GM08714 (cell line): ENCODE measurements around the gene WNT7A.

Experiments
- H3K4me3 ChIP-seq: fragments of 200-500 bp; sonication (Bioruptor generic); 2 replicates; pipeline ENCODE4 v1.5.1; 2014; ENCODE audit warnings: mild to moderate bottlenecking, low read length, inconsistent platforms
- ZNF274 ChIP-seq: IDR thresholded peaks from 2 replicates; pipeline ENCODE4 v1.6.1; 2012; ENCODE audit warnings: mild to moderate bottlenecking, low read depth, low read length

The WNT7A gene

DNA sequence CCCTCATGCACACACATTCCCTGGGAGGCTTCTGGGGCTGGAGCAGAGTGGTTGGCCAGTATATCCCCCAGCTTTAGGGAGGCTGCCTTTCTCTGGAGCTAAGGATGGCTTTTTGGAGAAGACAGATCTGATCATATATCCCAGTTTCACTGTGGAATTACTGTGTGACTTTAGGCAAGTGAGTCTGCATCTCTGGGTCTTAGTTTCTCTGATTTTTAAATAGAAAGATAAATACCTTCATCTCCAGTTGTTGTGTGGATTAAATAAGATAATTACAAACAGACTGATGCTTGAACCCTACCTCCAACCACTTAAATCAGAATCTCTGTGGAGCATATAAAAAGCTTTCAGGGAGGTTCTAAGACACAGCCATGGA is 11.1 kb upstream of the WNT7A start:
- TF ChIP-seq ZNF274: no peak
- H3K4me3 ChIP-seq: no peak overlapping the region

DNA sequence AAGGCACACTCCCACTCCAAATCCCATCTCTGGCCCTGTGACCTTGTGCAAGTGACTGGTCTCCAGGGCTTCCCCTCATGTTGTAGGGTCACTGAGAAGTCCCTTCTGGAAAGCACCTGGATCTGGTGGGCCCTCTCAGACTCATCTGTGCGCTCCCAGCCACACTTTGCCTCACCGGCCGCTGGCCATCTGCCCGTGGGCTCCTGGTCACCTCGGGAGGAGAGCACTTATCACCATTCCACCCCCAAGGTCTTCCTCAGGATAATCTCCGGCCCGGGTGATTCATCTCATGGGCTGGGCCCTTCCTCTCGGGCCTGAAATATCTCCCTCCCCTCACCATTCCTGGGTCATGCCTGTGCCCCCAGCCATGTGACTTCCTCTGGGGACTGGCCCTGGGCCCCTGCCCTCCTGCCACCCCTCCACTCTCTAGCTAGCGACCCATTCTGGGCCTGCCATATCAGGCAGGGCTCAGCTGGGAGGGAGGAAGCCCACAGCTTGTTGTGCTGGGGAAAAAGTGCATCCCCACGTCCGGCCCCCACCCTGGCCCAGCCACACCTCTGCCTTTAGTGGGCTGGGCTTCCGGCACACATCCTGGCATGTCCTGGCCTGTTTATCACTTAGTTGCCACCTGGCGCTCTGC is 10.6 kb upstream of the WNT7A start:
- no peak for TF ChIP-seq ZNF274

DNA sequence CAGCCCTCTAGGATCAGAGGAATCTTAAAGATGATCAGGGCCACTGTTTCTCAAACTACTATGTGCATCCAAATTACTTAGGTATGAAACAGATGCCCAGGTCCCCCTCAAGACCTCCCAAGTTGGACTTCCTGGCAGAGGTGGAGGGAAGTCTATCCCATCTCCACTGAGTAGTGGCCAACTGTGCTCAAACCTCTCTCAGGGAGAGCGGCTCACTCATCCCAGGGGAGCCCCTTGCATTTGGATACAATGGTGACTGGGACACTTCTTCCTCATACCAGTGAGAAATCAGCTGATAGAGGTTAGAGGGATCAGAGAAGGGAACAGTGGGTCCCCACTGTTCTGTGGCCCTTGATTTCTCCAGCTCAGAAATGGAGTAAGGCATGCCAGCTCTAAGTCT is 8.7 kb upstream of the WNT7A start:
- TF ChIP-seq ZNF274: no peak
- H3K4me3 ChIP-seq: no peak overlapping the region

More for the DNA sequence above, 10.6 kb upstream of the WNT7A start:
- H3K4me3 ChIP-seq: no peak overlapping the region

DNA sequence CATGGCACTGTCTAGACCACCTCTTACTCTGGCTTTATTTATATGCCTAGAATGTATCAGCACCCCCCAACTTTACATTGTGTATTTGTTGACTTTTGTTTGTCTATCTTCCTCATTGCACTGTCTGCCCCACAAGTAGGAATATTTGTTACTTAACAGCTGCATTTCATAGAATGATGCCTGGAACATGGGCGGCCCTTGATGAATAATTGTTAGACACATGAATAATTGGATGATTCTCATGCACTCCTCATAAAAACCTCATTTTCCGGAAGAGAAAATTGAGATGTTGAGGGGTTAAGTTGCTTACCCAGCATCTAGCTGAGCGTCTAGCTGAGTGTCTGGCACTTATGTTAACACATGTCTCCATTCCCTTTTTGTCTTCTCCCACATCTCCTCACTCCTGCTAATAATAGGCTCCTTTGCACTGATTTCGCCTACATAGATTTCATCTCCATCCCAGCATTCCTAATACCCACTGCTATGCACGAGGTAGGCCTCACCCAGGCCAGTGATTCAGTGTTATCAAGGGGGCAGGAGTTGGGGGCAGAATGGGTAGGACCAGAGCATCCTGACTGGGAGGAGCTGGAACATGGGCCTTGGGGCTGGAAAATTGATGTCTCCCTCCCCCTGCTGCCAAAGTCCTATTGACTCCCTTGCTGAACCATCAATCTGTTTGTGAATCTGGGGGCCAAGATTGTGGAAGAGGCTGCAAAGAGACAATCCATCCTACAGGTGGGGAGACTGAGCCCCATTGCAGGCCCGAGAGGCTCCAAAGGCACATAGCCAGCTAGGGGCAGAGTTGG is 7.8 kb upstream of the WNT7A start:
- no peak overlapping the region for H3K4me3 ChIP-seq
- no peak for TF ChIP-seq ZNF274

DNA sequence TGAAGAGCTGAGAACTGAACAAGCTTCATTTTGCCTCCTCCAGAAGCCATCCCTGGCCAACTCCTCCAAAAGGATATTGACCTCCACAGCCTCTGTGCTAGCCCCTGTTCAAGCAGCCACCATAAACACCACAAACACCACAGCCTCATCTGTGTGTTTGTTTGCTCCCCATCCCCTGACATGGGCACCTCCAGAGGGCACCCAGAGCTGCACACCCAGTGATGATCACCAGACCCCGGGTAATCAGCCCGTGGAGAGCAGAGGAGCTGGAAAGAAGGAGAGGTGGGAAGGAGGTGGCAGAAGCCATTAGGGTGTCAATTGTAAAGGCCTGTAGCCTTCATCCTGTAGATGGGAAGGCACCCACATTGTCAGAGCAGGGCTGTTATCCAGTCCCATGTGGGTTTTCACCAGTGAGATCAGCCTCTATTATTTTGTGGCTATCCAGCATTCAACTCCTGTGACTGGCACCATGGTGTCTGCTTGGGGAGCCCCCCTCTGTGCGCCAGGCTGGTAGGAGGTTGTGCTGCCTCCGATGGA is 6.8 kb upstream of the WNT7A start:
- no peak overlapping the region for H3K4me3 ChIP-seq
- TF ChIP-seq ZNF274: no peak

DNA sequence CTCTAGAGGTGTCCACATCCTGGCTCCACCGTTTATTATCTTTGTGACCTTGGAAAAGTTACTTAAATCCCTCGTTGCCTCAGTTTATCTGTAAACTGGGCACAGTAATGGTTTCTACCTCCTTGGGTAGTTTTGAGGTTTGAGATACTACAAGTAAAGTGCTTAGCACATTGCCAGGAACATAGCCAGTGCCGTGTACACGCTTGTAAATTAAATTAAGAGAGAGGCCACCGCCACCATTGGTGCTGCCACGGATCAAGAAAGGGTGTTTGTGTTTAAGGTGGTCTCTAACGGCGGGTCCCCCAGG is 5.8 kb upstream of the WNT7A start:
- no peak overlapping the region for H3K4me3 ChIP-seq
- TF ChIP-seq ZNF274: no peak

DNA sequence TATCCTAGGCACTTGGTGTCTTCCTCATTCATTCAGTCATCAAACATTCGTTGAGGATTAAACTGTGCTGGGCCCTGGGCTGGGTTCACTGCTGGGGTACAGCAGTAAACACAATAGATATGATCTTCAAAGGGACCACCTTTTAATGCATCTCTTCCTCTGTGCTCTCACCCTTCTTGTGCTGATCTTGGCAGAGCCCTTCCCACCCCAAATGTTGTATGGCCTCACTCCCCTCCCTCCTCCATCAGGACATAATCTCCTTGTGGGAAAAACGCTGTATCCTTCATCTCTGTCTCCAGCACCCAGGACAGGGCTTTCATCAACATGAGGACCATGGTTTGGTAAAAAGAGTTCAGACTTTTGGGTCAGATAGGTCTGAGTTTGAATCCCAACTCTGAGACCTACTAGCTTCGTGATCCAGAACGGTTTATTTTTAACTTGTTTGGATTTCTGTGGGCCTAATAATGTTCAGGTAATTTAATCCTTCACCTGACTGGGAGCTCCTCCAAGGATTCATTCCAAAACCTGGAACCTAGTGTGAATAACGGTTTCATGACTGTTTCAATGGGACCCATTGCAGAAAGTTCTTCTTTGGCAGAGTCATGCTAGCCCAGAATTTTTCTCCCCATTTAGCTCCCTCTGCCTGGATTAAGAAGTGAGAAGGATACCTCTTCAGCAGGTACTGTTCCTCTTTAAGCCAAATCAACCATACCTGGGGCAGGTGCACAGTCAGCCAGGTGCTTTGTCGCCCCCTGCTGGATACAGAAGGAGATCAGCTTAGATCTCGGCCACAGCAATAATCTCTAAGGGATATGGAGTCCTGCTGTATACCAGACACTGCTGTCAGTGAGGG is 5.2 kb upstream of the WNT7A start:
- TF ChIP-seq ZNF274: no peak
- H3K4me3 ChIP-seq: no peak overlapping the region

DNA sequence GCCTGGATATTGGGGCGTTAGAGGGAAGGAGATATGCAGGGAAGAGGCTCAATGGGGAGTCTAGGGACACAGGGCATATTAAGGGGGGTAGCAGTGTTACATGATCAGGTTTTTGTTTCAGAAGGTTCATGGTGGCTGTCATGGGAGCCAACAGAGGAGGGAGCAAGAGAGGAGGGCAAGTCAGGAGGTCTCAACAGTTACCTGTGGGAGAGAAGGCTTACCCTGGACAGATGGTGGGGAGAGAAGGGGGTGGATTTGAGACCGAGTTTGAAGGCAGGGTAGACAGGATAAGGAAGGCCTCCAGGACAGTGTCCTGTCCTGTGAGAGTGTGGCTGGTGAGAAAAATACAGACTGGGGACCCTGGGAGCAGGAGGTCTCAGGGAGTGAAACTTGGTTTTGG is 3.8 kb upstream of the WNT7A start:
- TF ChIP-seq ZNF274: no peak
- no peak overlapping the region for H3K4me3 ChIP-seq

DNA sequence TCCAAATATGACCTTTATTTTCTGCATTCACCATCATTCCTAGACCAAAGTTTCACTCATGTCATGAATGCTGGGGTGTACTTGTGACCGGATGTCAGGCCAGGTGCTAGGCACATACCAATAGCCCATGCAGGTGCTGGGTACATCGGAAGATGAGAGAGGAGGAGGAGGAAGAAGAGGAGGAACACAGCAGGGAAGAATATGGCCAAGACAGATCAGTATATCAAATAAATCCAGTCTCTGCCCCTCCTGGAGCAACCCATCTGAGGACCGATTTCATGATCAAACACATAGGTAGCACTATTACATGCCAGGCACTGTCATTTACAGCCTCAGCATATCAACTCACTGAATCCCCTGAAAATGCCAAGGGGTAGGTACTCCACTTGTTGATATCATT is 3.0 kb upstream of the WNT7A start:
- TF ChIP-seq ZNF274: no peak
- H3K4me3 ChIP-seq: no peak overlapping the region

DNA sequence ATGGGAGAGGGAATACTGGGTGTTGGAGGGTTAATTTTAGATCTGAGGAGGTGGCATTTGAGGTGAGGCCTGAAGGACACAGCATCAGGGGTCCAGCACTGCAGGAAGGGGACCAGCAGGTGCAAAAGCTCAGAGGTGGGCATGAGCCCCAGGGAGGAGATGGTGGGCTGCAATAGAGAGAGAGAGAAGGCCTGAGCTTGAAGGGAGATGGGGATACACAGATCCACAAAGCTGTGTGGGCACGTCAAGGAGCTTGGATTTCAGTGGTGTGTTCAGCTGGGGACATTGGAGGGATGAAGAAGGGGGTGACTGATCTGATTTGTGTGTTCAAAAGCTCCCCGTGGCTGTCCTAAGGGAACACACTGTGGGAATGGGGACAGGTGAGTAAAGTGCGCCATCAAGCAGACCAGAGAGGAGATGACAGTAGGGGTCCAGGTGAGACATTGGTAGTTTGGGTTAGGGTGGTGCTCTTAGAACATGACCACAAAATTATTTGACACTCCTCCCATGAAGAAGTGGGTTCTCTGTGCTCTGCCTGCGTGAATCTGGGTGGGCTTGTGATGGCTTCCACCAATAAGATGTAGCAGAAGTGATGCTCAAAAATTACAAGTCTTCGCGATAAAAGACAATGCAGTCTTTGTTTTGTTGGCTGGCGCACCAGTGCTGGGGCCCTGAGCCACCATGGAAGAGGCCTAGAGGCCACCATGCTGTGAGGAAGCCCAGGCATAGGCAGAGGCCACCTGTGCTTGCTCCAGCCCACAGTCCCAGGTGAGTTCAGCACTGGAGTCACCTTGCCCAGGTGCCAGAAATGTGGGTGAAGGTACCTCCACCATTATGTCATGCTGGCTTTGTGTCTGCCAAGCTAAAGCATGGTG is 1.9 kb upstream of the WNT7A start:
- no peak for TF ChIP-seq ZNF274

DNA sequence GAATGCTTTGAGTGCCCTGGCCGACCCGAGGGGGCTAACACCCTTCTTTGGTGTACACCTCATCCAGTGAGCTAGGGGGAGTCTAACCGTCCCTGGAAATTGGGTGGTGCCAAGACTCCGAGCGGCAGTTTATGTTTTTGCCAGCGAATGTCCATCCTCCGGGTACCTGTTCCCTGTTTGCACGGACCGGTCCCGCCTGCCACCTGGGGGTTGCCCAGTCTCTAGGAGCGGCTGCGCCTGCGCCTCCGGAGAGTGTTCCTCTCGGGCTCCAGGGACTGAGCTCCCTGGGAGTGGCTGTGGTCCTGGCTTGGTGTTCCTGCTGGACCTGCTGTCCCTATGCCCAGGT is 913 bp upstream of the WNT7A start:
- no peak for TF ChIP-seq ZNF274
- no peak overlapping the region for H3K4me3 ChIP-seq

More for the DNA sequence above, 1.9 kb upstream of the WNT7A start:
- H3K4me3 ChIP-seq: no peak overlapping the region

DNA sequence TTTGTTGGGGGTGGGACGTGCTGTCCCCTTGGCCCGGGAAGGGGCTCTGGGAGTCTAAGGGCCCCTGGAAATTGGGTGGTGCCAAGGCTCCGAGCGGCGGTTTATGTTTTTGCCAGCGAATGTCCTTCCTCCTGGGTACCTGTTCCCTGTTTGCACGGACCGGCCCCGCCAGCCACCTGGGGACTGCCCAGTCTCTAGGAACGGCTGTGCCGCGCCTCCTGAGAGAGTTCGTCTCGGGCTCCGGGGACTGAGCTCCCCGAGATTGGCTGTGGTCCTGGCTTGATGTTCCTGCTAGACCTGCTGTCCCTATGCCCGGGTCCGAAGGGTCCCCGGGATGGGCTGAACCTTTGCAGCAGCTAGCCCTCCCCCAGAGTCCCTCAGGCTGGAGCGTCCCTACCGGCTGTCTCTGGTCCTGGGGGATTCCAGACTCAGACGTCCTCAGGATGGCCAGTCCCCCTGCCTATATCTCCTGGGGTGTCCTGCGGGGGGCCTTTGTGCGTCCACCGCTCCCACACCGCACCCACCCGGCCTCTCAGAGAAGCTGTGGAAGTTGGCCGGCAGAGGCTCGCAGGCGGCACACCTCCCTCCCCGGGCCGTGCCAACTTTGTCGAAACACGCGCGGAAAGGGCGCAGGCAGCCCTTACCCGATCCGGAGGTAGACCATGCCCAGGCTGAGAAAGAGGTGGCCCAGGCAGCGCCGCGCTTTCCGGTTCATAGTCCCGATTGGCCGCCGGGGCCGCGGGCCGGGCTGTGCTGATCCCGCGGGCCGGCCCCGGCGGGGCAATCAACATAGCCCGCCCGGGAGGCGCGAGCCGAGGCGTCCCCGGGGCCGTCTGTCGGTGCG is 547 bp downstream of the WNT7A start:
- no peak overlapping the region for H3K4me3 ChIP-seq
- no peak for TF ChIP-seq ZNF274
